ENCODE results near the gene PTPRR. TPM values are rescaled to one million over a fixed set of nuclear protein-coding genes. Genes with fewer than 3 reads are reported as not detected.

Gene PTPRR
- total and polyA plus RNA-seq, 2 of the 13 experiments (the other 11 are each of a cell fraction or from before 2014, with no cell fraction given), result not detected

DNA sequence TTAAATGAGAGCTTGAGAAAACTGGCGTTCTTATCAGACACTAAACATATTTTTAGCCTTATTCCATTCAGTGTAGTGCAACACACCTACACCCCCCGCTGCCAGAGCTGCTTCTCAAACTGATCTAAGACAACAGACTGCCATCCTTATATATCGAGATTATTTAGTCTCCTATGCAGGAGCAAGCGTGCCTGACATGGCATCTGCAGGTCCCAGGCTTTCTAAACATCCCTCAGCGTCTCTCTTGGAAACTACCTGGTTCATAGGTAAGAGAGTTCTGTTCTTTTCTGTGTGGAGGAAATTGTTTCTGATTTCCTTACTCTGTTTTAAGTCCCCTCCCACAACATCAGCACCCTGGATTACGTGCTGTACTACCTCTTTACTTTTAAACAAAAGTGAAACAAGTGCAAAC lies 166.2 kb downstream of the PTPRR start (continued):
- no peak for TF ChIP-seq ZBTB44 (CRISPR knock-in tag; IDR thresholded peaks at IDR 0.05)
- no peak for TF ChIP-seq ZNF12 (CRISPR knock-in tag; IDR thresholded peaks at IDR 0.05)
- TF ChIP-seq FOXO1 (CRISPR knock-in tag; IDR thresholded peaks at IDR 0.05), result no peak
- TF ChIP-seq IKZF5 (CRISPR knock-in tag; IDR thresholded peaks at IDR 0.05), result no peak
- TF ChIP-seq SRSF1 (optimal IDR thresholded peaks at IDR 0.05; ENCODE audit: low read depth, low read length), result no peak

DNA sequence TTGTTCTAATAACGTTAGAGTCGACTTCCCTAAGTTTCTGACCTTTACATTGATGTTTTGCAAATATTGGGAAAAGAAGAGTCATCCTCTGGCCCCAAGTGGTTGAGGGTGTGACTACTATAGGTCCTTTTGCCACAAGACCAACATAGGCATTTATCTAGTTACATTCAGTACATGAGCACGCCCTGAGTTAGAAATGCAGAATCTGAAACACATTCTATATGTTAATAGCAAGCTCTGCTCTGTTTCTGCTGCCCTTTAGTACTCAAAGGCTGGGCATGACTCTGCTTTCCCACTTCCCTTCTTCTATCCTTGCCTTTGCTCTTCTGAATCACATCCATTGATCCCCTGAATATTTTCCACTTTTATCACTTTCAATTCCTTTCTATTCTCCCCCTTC lies 168.2 kb downstream of the PTPRR start:
- Histone ChIP-seq H3K4me2 (ENCODE audit: low read depth, low read length) (no peak overlapping the region), H4K20me1 (ENCODE audit: insufficient read depth, low read length) (no peaks in the 10 kb centered on the region), H3K79me2 (ENCODE audit: insufficient read depth, low read length) (no peaks in the 10 kb centered on the region), H3K9ac (ENCODE audit: insufficient read depth, low read depth, low read length) (no peak overlapping the region), H3K27me3 (ENCODE audit: control insufficient read depth in 1 of 2, insufficient read depth in 2 of 2, low read length in 2 of 2) (0 out of 5 replicates have a peak, but pooled peaks cover 0 to 3% of the 10 kb centered on the region in 2 experiments), H2AFZ (ENCODE audit: low read length) (no peak overlapping the region), H3K4me1 (ENCODE audit: insufficient read depth, low read length) (no peaks in the 10 kb centered on the region), H3K4me3 (replicated peaks in 1 of 3; ENCODE audit: insufficient read depth in 1 of 3, low read depth in 2 of 3, low read length in 3 of 3) (no peak overlapping the region), H3K9me3 (ENCODE audit: low read length) (no peaks in the 10 kb centered on the region), H3K36me3 (replicated peaks in 1 of 2; ENCODE audit: control insufficient read depth in 1 of 2, insufficient read depth in 2 of 2, low read length in 2 of 2) (no peaks in the 10 kb centered on the region), H3K27ac (ENCODE audit: extremely low read length, insufficient read depth, low read length) (no peak overlapping the region)
- no TSS peak for BruUV-seq (replicated peaks)
- TF ChIP-seq NR2F6 (IDR thresholded peaks at IDR 0.05) (no peak), NR2F6 (CRISPR knock-in tag; IDR thresholded peaks at IDR 0.05) (no peak), ZNF30 (CRISPR knock-in tag; IDR thresholded peaks at IDR 0.05) (no peak), ONECUT2 (CRISPR knock-in tag; IDR thresholded peaks at IDR 0.05) (no peak), NR1H2 (CRISPR knock-in tag; IDR thresholded peaks at IDR 0.05; ENCODE audit: borderline replicate concordance, low read depth) (no peak), KMT2A (CRISPR knock-in tag; IDR thresholded peaks at IDR 0.05) (no peak), SAFB2 (CRISPR knock-in tag; IDR thresholded peaks at IDR 0.05; ENCODE audit: borderline replicate concordance, low read depth) (no peak)
- TF ChIP-seq, protein P1, sequence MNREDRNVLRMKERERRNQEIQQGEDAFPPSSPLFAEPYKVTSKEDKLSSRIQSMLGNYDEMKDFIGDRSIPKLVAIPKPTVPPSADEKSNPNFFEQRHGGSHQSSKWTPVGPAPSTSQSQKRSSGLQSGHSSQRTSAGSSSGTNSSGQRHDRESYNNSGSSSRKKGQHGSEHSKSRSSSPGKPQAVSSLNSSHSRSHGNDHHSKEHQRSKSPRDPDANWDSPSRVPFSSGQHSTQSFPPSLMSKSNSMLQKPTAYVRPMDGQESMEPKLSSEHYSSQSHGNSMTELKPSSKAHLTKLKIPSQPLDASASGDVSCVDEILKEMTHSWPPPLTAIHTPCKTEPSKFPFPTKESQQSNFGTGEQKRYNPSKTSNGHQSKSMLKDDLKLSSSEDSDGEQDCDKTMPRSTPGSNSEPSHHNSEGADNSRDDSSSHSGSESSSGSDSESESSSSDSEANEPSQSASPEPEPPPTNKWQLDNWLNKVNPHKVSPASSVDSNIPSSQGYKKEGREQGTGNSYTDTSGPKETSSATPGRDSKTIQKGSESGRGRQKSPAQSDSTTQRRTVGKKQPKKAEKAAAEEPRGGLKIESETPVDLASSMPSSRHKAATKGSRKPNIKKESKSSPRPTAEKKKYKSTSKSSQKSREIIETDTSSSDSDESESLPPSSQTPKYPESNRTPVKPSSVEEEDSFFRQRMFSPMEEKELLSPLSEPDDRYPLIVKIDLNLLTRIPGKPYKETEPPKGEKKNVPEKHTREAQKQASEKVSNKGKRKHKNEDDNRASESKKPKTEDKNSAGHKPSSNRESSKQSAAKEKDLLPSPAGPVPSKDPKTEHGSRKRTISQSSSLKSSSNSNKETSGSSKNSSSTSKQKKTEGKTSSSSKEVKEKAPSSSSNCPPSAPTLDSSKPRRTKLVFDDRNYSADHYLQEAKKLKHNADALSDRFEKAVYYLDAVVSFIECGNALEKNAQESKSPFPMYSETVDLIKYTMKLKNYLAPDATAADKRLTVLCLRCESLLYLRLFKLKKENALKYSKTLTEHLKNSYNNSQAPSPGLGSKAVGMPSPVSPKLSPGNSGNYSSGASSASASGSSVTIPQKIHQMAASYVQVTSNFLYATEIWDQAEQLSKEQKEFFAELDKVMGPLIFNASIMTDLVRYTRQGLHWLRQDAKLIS (CRISPR knock-in tag; IDR thresholded peaks at IDR 0.05), result no peak
- TF ChIP-seq, protein P2, sequence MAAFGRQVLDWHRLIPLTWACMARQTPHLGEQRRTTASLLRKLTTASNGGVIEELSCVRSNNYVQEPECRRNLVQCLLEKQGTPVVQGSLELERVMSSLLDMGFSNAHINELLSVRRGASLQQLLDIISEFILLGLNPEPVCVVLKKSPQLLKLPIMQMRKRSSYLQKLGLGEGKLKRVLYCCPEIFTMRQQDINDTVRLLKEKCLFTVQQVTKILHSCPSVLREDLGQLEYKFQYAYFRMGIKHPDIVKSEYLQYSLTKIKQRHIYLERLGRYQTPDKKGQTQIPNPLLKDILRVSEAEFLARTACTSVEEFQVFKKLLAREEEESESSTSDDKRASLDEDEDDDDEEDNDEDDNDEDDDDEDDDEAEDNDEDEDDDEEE (CRISPR knock-in tag; IDR thresholded peaks at IDR 0.05), result no peak
- CTCF ChIA-PET (ENCODE audit: low intra/inter-chr PET ratio, low total read pairs), result no interaction called here
- in situ Hi-C loops (cut with HindIII; ENCODE audit: extremely low pct_ligation_motif_present, low pct_unique_long_range_greater_than_20kb), result no loop called here
- WGBS (ENCODE audit: low lambda C conversion rate), result 2% methylated on average over 3 of the region's 3 CpGs
- FAIRE-seq (no peak), DNase-seq (ENCODE audit: low spot score) (no peak), ATAC-seq (no peak)
- intact Hi-C loops (cut with micrococcal nuclease; ENCODE audit: unreplicated experiment), result no loop called here
- POLR2A ChIA-PET, result no interaction called here

Measured in HepG2 (cell line).